ENCODE data around the gene ITGA2. TPM values are rescaled to one million over a fixed set of nuclear protein-coding genes. Genes with fewer than 3 reads are reported as not detected.
"Not testable (repeated sequence)": the region's sequence is repeated elsewhere in the genome, so short reads cannot be mapped to it uniquely, and the experiment has no call there.

ITGA2 gene
- total and polyA plus RNA-seq, 4 donors: 2.0 to 36.1 (median 19.2) TPM

GRCh38 chr5:52963636-52964035 lies 25.5 kb upstream of the ITGA2 start:
- Histone ChIP-seq H3K36me3 (ENCODE audit: control insufficient read depth in 4 of 4, insufficient read depth in 4 of 4, low read length in 4 of 4) (no peaks in the 10 kb centered on the region), H3K9ac (ENCODE audit: insufficient read depth in 1 of 2, low read length in 2 of 2) (no peak overlapping the region), H3K27me3 (ENCODE audit: control insufficient read depth in 3 of 3, insufficient read depth in 3 of 3, low read length in 2 of 3) (no peaks in the 10 kb centered on the region), H3K27ac (ENCODE audit: low read depth in 1 of 2, low read length in 1 of 2) (no peak overlapping the region), H3K4me3 (no peak overlapping the region), H3K4me1 (ENCODE audit: control insufficient read depth in 5 of 5, insufficient read depth in 5 of 5, low read length in 5 of 5) (peaks cover 0 to 9% (median 0%) of the 10 kb centered on the region in 5 donors), H3K9me3 (ENCODE audit: control insufficient read depth in 4 of 4, insufficient read depth in 3 of 4, low read length in 3 of 4) (no peaks in the 10 kb centered on the region)
- DNase-seq: no peak
- no peak for ATAC-seq (ENCODE audit: insufficient read depth, low FRiP score)
- no peak for TF ChIP-seq CTCF (IDR thresholded peaks at IDR 0.05; ENCODE audit: control extremely low read depth, extremely low read depth)
- 90 to 91% methylated on average over 1 of the region's 1 CpG for WGBS, 2 donors

- Histone ChIP-seq H3K9ac (ENCODE audit: insufficient read depth in 1 of 2, low read length in 2 of 2) (no peak overlapping the region), H3K27me3 (ENCODE audit: control insufficient read depth in 3 of 3, insufficient read depth in 3 of 3, low read length in 2 of 3) (no peaks in the 10 kb centered on the region), H3K4me3 (no peak overlapping the region), H3K27ac (ENCODE audit: low read depth in 1 of 2, low read length in 1 of 2) (no peak overlapping the region), H3K36me3 (ENCODE audit: control insufficient read depth in 4 of 4, insufficient read depth in 4 of 4, low read length in 4 of 4) (no peaks in the 10 kb centered on the region), H3K9me3 (ENCODE audit: control insufficient read depth in 4 of 4, insufficient read depth in 3 of 4, low read length in 3 of 4) (no peaks in the 10 kb centered on the region), H3K4me1 (ENCODE audit: control insufficient read depth in 5 of 5, insufficient read depth in 5 of 5, low read length in 5 of 5) (peaks cover 0 to 9% (median 0%) of the 10 kb centered on the region in 5 donors)
- WGBS, 2 donors: 93 to 100% methylated on average over 1 of the region's 1 CpG
- no peak for ATAC-seq (ENCODE audit: insufficient read depth, low FRiP score)
- DNase-seq: no peak
- no peak for TF ChIP-seq CTCF (IDR thresholded peaks at IDR 0.05; ENCODE audit: control extremely low read depth, extremely low read depth)
These were observed 25.0 kb upstream of the ITGA2 start for GRCh38 chr5:52964138-52964537.

GRCh38 chr5:52976157-52976556 lies 13.0 kb upstream of the ITGA2 start:
- H3K27ac ChIP-seq (ENCODE audit: low read depth in 1 of 2, low read length in 1 of 2); H3K27me3 ChIP-seq (ENCODE audit: control insufficient read depth in 3 of 3, insufficient read depth in 3 of 3, low read length in 2 of 3); ATAC-seq (ENCODE audit: insufficient read depth, low FRiP score); H3K4me1 ChIP-seq (ENCODE audit: control insufficient read depth in 5 of 5, insufficient read depth in 5 of 5, low read length in 5 of 5); H3K4me3 ChIP-seq; H3K36me3 ChIP-seq (ENCODE audit: control insufficient read depth in 4 of 4, insufficient read depth in 4 of 4, low read length in 4 of 4); H3K9me3 ChIP-seq (ENCODE audit: control insufficient read depth in 4 of 4, insufficient read depth in 3 of 4, low read length in 3 of 4); H3K9ac ChIP-seq (ENCODE audit: insufficient read depth in 1 of 2, low read length in 2 of 2); DNase-seq: not testable (repeated sequence)
- WGBS, 2 donors: 88 to 97% methylated on average over 7 of the region's 7 CpGs

- H3K4me3 ChIP-seq: no peak overlapping the region
- no peak for TF ChIP-seq CTCF (IDR thresholded peaks at IDR 0.05; ENCODE audit: control extremely low read depth, extremely low read depth)
- ATAC-seq (ENCODE audit: insufficient read depth, low FRiP score) (no peak), DNase-seq (no peak)
- no peak overlapping the region for H3K27ac ChIP-seq (ENCODE audit: low read depth in 1 of 2, low read length in 1 of 2)
- no peaks in the 10 kb centered on the region for H3K27me3 ChIP-seq (ENCODE audit: control insufficient read depth in 3 of 3, insufficient read depth in 3 of 3, low read length in 2 of 3)
- H3K9me3 ChIP-seq (ENCODE audit: control insufficient read depth in 4 of 4, insufficient read depth in 3 of 4, low read length in 3 of 4): peaks cover 0 to 9% (median 3%) of the 10 kb centered on the region in 4 donors
- WGBS, 2 donors: 83 to 90% methylated on average over 7 of the region's 7 CpGs
- H3K9ac ChIP-seq (ENCODE audit: insufficient read depth in 1 of 2, low read length in 2 of 2): no peak overlapping the region
- H3K4me1 ChIP-seq (ENCODE audit: control insufficient read depth in 5 of 5, insufficient read depth in 5 of 5, low read length in 5 of 5): no peaks in the 10 kb centered on the region
- H3K36me3 ChIP-seq (ENCODE audit: control insufficient read depth in 4 of 4, insufficient read depth in 4 of 4, low read length in 4 of 4): no peaks in the 10 kb centered on the region
These were observed 11.8 kb upstream of the ITGA2 start for GRCh38 chr5:52977264-52977897.
